Activated CD8-positive, alpha-beta memory T cell treated with anti-CD3 and anti-CD28 coated beads, Interleukin-2, amount 50 U/mL, for 1 hour (primary cell): ENCODE measurements around the gene DZIP1L.
"Not testable (repeated sequence)": the region's sequence is repeated elsewhere in the genome, so short reads cannot be mapped to it uniquely, and the experiment has no call there.

Experiments
- DNase-seq: peaks from one replicate; pipeline ENCODE4 v3.0.0-alpha.2; 2020; ENCODE audit errors: extremely low read depth

Gene DZIP1L

DNA sequence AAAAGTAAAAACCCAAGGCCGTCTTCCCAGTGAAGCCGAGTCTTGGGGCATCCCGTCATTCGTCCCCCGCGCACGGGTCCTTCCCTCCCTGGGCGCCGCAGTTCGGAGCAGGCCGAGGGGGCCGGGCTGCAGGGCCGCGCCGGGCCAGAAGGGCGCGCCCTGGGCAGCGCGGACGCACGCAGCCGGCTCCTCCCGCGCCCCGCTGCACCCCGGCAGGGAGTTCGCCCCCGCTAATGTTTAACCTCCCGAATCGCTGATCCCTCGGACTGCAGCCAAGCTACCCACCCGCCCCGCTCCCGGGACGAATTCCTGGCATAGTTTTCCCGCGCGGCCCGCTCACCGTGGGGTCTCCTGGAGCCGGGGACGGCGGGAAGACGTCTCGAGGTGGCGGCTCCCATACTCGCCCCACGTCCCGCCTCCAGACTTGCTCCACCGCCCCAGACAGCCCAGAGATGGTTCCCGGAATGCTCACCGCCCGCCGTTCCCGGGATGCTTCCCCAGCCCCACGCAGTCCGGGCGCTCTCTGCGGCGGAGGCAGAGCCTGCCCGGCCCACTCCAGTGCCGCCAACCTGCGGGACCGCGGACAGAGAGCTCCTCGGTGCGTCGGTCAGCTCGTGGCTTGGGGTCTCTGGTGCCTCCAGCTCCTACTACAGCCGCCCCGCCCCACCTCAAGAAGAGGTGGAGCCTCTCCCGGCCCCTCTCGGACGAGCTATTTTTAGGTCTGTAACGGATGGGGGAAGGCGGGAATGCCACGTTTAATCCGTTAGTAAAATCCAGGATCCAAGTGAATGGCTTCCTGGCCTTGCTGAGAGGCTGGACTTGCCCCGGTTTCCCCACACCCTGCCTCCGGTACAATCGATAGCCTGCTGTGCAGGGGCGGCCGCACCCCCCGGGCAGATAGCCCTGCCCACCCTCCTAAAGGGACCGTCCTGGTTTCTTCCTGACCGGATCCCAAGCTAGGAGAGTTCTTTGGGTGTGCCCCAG, at the start of gene DZIP1L:
DZIP1L (minus strand) TSS at position 621 of the 984 bp plus-strand sequence. CDS start 11,637 bp downstream, outside the sequence.
- no peak for DNase-seq

DNA sequence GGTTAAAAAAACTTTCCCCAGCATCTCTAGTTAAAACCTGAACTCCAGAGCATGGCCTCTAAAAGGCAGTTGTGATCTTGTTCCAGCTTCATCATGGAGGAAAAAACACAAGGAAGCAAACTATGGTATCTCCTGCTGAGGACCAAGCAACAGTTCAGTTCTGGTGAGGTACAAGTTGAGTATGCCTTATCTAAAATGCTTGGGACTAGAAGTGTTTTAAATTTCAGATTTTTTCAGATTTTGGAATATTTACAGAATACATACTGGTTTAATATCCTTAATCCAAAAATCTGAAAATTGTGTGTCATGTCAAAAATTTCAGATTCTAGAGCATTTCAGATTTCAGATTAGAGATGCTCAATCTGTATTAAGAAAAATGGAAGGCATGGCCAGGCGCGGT, 49.7 kb upstream of the DZIP1L start:
- DNase-seq = no peak

GRCh38 chr3:138157743-138158142, 42.3 kb upstream of the DZIP1L start:
- DNase-seq = no peak

GRCh38 chr3:138154534-138154933, 39.1 kb upstream of the DZIP1L start:
- DNase-seq = no peak

DNA sequence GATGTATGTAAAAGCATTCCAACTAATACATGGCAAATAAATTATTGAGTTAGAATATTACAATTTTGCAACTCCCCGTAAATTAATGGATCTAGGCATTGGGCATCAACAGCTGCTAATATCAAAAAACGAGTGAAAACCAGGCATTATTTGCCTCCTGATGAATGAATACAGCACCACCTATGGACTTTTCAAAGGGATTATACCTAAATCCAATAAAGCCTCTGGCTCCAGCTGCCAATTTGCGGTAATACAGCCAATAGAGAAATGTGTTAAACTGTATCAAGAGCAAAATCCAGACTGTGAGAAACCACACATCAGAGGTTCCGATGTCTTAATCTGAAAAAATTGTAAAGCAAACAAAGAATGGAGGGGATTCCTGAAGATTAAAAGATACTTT, 33.1 kb upstream of the DZIP1L start:
- DNase-seq = no peak

DNA sequence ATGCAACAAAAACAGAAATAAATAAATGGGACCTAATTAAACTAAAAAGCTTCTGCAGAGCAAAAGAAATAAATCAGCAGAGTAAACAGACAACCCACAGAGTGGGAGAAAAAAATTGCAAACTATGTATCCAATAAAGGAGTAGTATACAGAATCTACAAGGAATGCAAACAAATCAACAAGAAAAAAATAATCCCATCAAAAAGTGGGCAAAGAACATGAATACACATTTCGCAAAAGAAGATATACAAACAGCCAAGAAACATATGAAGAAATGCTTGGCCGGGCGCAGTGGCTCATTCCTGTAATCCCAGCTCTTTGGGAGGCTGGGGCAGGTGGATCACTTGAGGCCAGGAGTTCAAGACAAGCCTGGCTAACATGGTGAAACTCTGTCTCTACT, 26.8 kb upstream of the DZIP1L start:
- DNase-seq = not testable (repeated sequence)

- DNase-seq = no peak
Measured at GRCh38 chr3:138140940-138141339, 25.5 kb upstream of the DZIP1L start.

DNA sequence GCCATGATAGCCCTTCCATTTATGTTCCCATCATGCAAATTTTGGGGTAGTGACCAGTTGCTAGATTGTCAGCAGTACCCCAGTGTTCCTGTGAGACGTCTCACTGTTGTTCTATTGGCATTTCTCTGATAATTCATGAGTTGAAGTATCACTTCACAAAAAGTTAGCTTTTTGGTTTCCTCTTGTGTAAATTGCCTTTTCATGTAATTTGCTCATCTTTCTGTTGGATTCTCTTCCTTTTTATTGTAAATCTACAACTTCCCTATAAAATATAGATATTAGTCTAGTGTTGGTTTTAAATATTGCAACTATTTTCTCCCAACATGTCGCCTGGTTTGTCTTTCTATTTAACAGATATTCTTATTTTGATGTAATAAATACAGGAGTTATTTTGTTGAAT, 24.3 kb upstream of the DZIP1L start:
- DNase-seq = no peak

DNA sequence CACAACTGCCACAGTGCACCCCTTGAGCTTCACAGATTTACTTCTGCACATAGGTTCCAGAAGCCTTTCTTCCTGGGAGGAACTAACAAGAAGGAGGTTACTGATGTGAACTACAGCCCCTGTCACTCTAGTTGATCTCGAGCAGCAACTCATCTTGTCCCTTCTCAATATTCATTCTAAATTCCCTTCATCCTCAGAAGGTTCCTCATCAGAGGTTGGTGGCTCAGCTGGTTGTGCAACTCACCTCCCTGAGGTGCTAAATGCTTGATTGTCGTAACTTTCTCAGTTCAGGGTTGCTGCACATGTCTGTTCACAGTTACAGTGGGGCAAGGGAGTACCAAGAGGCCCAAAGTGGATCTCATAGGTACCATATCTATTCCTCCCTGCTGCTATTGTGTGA, 22.5 kb upstream of the DZIP1L start:
- no peak for DNase-seq

DNA sequence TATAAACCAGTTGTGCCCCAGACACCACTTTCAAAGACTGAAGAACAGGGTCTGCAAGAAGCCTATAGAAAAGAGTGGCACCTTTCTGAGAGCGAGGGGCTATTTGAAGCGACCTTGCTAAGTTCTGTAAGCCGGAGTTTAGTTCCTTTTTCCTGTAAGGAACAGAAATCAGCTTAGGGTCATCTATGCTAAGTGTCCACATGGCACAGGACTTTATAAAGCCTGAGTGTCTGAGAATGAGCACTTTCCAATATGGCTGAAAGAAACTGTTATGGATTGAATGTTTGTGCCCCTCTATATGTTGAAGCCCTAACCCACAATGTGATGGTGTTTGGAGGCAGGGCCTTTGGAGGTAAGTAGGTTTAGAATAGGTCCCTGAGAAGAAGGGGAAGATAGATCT, 20.8 kb upstream of the DZIP1L start:
- DNase-seq = no peak

GRCh38 chr3:138135833-138136194, 20.4 kb upstream of the DZIP1L start:
- DNase-seq = no peak

- DNase-seq = no peak
Measured at GRCh38 chr3:138135146-138135832, 19.9 kb upstream of the DZIP1L start.

- DNase-seq = no peak
Measured at GRCh38 chr3:138132239-138132638, 16.8 kb upstream of the DZIP1L start, which contains the start of gene A4GNT. Gene A4GNT (minus strand): TSS chr3:138132390. CDS start chr3:138131256, 1,134 bp downstream.

- no peak for DNase-seq
Measured at GRCh38 chr3:138127636-138128365, 12.4 kb upstream of the DZIP1L start.

GRCh38 chr3:138125548-138126221, 10.3 kb upstream of the DZIP1L start:
- no peak for DNase-seq

GRCh38 chr3:138124706-138125355, 9.4 kb upstream of the DZIP1L start:
- DNase-seq = no peak

GRCh38 chr3:138124188-138124587, 8.8 kb upstream of the DZIP1L start:
- no peak for DNase-seq

- no peak for DNase-seq
Measured at GRCh38 chr3:138119423-138119766, 4.0 kb upstream of the DZIP1L start.

DNA sequence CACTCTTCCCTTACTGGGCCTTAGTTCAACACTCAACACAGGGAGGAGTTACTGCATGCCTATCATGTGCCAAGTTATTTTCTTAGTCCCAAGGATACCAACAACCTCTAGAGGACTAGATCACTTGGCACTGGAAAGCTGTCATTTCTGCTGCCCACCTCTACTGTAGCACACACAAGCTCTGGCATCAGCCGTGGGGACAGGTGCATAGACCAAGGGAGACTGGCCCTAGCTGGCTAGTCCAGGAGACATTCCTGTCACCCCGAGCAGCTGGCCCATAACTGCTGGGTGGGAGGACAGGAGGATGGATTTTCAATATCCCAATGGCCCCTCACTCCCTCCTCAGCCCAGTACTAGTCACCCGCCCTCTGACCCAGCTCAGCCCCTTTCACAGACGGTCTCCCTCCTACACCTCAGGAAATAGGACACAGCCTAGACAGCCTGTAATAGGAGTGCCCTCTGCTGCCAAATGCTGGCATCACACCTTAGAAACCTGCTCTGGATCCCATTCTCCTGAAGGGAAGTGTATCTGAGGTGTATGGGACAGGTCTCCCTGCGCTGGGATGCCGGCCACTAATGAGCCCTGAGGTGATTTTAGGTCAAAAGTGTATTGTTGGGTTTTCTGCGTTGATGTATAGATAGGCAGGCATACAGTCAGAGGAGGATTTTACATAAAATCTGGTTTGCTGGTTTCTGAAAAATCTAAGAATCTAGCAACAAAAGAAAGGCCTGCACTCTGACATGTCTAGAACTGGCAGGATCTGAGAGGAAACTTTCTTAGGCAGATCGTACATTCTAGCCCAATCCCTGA, 3.4 kb upstream of the DZIP1L start:
- DNase-seq = no peak

DNA sequence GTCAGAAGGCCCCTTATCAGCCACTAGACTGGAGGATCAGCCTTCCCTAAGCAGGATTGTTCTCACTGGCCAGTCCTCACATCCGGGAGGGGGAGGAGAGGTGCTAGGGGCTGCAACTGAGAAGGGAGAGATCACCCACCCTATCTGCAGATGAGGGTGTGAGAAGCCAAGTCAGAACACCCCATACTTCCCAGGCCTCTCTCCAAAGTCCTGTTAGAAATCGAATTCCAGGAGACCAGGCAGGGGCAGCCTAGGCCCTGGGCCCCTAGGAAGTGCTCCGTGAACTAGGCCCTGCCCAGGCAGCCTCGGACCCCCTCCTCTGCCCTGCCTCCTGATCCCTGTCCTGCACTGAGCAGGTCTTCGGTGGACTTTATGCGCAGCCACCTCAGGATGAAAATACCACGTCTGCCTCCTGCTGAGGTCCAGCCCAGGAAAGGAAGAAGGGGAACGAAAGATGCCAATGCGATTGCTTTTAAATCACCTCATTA, 933 bp downstream of the DZIP1L start:
- DNase-seq = no peak
